Prostate gland (tissue), 2 donors: ENCODE measurements around the gene SPOCK1. TPM values are rescaled to one million over a fixed set of nuclear protein-coding genes. Genes with fewer than 3 reads are reported as not detected.

ENCODE experiments used
- DNase-seq: peaks from one replicate; pipeline ENCODE4 v3.0.0-alpha.2; 2019; ENCODE audit warnings: low spot score
- H3K27ac ChIP-seq, 2 donors: fragments of 200-600 bp; sonication (generic); 2 replicates each; pipeline ENCODE4 v1.5.1; 2017 to 2019
- H3K27me3 ChIP-seq: fragments of 200-600 bp; sonication (generic); replicated peaks from 2 replicates; pipeline ENCODE4 v1.5.1; 2019; ENCODE audit not compliant: insufficient read depth
- H3K36me3 ChIP-seq, 2 donors: fragments of 200-600 bp; sonication (generic); 1 replicate in 1 of 2; 2 replicates in 1 of 2; pipeline versions ENCODE4 v1.5.1 to v1.8.1; 2017 to 2019
- H3K4me1 ChIP-seq: fragments of 200-600 bp; sonication (generic); replicated peaks from 2 replicates; pipeline ENCODE4 v1.5.1; 2019
- H3K4me3 ChIP-seq, 2 donors: fragments of 200-600 bp; sonication (generic); 2 replicates each; pipeline ENCODE4 v1.5.1; 2017 to 2019
- H3K9me3 ChIP-seq: fragments of 200-600 bp; sonication (generic); 2 replicates; pipeline ENCODE4 v1.5.1; 2017
- CTCF ChIP-seq, 4 experiments: fragments of 200-600 bp in 2 of 4; fragments of 450-650 bp in 2 of 4; sonication (generic) in 2 of 4; IDR thresholded peaks; 1 replicate in 3 of 4; 2 replicates in 1 of 4; pipeline ENCODE4 v1.5.1; 2016 to 2019; ENCODE audit warnings: antibody characterized with exemption in 4 of 4, mild to moderate bottlenecking in 2 of 4, moderate library complexity in 2 of 4
- POLR2A ChIP-seq: fragments of 450-650 bp; IDR thresholded peaks from one replicate; pipeline ENCODE4 v1.6.1; 2016; ENCODE audit warnings: antibody characterized with exemption, mild to moderate bottlenecking
- POLR2AphosphoS5 ChIP-seq: sonication (generic); formaldehyde crosslinking; IDR thresholded peaks from one replicate; pipeline ENCODE4 v1.6.1; 2017; ENCODE audit warnings: antibody characterized with exemption
- WGBS: methylation state at CpG from one replicate; pipeline ENCODE4 v1.1.5; 2018; 5-methylcytosine and 5-hydroxymethylcytosine counted together
- intact Hi-C: fragments of 100-400 bp; cut with DNase I; formaldehyde crosslinking; loops from one replicate; pipeline ENCODE4 v1.14.2; 2022
- total RNA-seq, 2 donors: library from RNA; depleted of rRNA; stranded (reverse); fragments of >200 nt; gene quantifications; one replicate each; pipeline ENCODE4 v1.1.0, GENCODE V29; 2016

The SPOCK1 gene
- total RNA-seq, 2 donors from 2014 or later, result 89.4 to 92.9 TPM

- no peak for DNase-seq
- intact Hi-C loops, result no loop called here
- H3K9me3 ChIP-seq, result no peaks in the 10 kb centered on the region
- WGBS, result 46% methylated on average over 2 of the region's 2 CpGs
- H3K27ac ChIP-seq, result no peak overlapping the region
- no peaks in the 10 kb centered on the region for H3K4me1 ChIP-seq
- H3K4me3 ChIP-seq, result no peak overlapping the region
- TF ChIP-seq CTCF (IDR thresholded peaks at IDR 0.05) (no peak), POLR2A (no peak), POLR2AphosphoS5 (no peak)
- no peaks in the 10 kb centered on the region for H3K36me3 ChIP-seq
- no peaks in the 10 kb centered on the region for H3K27me3 ChIP-seq
Observed at GRCh38 chr5:137101544-137101943, 397.6 kb downstream of the SPOCK1 start.

GRCh38 chr5:137099651-137100050, 399.5 kb downstream of the SPOCK1 start:
- Histone ChIP-seq H3K9me3 (no peaks in the 10 kb centered on the region), H3K27ac (no peak overlapping the region), H3K36me3 (no peaks in the 10 kb centered on the region), H3K27me3 (no peaks in the 10 kb centered on the region), H3K4me1 (no peaks in the 10 kb centered on the region), H3K4me3 (no peak overlapping the region)
- TF ChIP-seq POLR2AphosphoS5, result no peak
- 88% methylated on average over 3 of the region's 3 CpGs for WGBS
- no peak for DNase-seq
- intact Hi-C loops, result no loop called here

- Histone ChIP-seq H3K9me3 (no peaks in the 10 kb centered on the region), H3K27ac (no peak overlapping the region), H3K27me3 (no peaks in the 10 kb centered on the region), H3K36me3 (no peaks in the 10 kb centered on the region), H3K4me1 (no peaks in the 10 kb centered on the region), H3K4me3 (no peak overlapping the region)
- no peak for DNase-seq
- intact Hi-C loops, result no loop called here
- TF ChIP-seq POLR2A (no peak), POLR2AphosphoS5 (no peak), CTCF (IDR thresholded peaks at IDR 0.05) (no peak)
- WGBS, result 83% methylated on average over 4 of the region's 4 CpGs
Observed at GRCh38 chr5:137098663-137099062, 400.5 kb downstream of the SPOCK1 start.

GRCh38 chr5:137098238-137098637, 400.9 kb downstream of the SPOCK1 start:
- H3K4me3 ChIP-seq, result no peak overlapping the region
- H3K4me1 ChIP-seq, result no peaks in the 10 kb centered on the region
- no peak overlapping the region for H3K27ac ChIP-seq
- H3K36me3 ChIP-seq, result no peaks in the 10 kb centered on the region
- TF ChIP-seq POLR2AphosphoS5, result no peak
- no peak for TF ChIP-seq POLR2A
- TF ChIP-seq CTCF (IDR thresholded peaks at IDR 0.05), result no peak
- no peaks in the 10 kb centered on the region for H3K9me3 ChIP-seq
- DNase-seq, result no peak
- no peaks in the 10 kb centered on the region for H3K27me3 ChIP-seq
- intact Hi-C loops, result no loop called here
- WGBS, result 100% methylated on average over 1 of the region's 1 CpG

GRCh38 chr5:137097203-137097602, 401.9 kb downstream of the SPOCK1 start:
- no peak for DNase-seq
- no peaks in the 10 kb centered on the region for H3K36me3 ChIP-seq
- intact Hi-C loops, result no loop called here
- H3K9me3 ChIP-seq, result no peaks in the 10 kb centered on the region
- TF ChIP-seq POLR2A, result no peak
- no peak for TF ChIP-seq CTCF (IDR thresholded peaks at IDR 0.05)
- TF ChIP-seq POLR2AphosphoS5, result no peak
- no peaks in the 10 kb centered on the region for H3K27me3 ChIP-seq
- H3K4me3 ChIP-seq, result no peak overlapping the region
- WGBS, result 91% methylated on average over 3 of the region's 3 CpGs
- no peak overlapping the region for H3K27ac ChIP-seq
- H3K4me1 ChIP-seq, result no peaks in the 10 kb centered on the region
